GM15510 (cell line): Measurements from ENCODE around the gene TRIO.
A peak's percentile ranks its signal among the peaks of the same experiment; 100 is the strongest.

Experiments
- POLR2A ChIP-seq: IDR thresholded peaks from 3 replicates; pipeline ENCODE4 v1.6.1; 2011; ENCODE audit warnings: borderline replicate concordance; ENCODE audit not compliant: insufficient read length; ENCODE audit errors: extremely low read depth

The TRIO gene

DNA sequence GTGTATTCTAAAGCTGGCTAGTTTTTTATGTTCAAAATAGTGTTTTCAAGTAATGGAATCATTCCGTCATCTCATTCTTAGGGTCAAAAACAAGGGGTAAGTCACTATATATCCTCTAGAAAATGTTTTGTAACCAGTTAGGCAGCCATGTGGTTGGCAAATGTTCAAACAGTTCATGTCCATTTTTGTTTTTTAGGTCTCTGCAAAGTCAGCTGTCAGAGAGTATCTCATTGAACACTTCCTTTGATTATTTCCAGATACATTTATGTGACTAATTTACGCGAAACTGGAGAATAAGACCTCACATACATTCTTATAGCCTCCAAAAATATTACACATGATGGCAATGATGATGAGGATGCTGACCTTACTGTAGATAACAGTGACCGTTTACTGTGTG lies 50.4 kb downstream of the TRIO start:
- no peak for TF ChIP-seq POLR2A

DNA sequence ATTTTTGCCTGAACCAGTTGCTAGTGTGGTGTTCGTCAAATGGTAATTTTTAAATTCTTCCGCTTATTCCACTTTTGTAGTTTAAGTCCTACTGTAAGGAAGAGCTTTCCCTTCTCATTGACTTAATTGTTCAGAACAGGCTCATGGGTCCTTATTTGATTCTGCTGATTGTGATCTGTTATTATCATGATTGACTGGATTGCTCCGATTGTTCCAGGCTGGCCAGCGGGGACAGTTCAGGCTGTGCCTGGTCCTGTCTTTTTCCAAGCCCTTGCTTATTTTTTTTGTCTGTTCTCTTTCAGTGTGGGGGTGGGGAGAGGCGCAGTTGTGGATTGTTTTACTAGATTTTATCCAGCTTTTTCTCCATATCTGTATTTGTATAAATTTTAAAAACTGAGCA lies 52.4 kb downstream of the TRIO start:
- TF ChIP-seq POLR2A: no peak

- no peak for TF ChIP-seq POLR2A
Observed at GRCh38 chr5:14197056-14197455, 53.9 kb downstream of the TRIO start.

DNA sequence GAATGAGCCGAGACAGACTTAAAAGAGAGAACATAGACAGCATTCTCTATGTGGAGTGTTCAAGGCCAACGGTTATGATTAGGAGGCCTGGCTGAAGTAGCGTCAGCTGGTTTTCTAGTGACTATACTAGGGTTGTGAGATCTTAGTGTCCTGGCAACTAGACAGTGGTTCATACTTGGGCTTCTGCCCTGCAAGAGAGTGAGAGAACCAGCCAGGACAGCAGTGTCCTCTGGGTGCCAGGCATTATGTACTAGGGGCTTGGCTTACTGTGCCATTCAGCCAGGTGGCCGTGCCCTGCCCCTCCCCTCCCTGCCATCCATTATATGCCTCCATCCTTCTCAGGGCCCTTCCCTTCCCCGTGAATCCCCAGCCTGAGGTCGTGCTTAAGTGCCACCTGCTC lies 56.8 kb downstream of the TRIO start:
- no peak for TF ChIP-seq POLR2A

GRCh38 chr5:14200312-14200990 lies 57.3 kb downstream of the TRIO start:
- no peak for TF ChIP-seq POLR2A

GRCh38 chr5:14201325-14202045 lies 58.3 kb downstream of the TRIO start:
- no peak for TF ChIP-seq POLR2A

DNA sequence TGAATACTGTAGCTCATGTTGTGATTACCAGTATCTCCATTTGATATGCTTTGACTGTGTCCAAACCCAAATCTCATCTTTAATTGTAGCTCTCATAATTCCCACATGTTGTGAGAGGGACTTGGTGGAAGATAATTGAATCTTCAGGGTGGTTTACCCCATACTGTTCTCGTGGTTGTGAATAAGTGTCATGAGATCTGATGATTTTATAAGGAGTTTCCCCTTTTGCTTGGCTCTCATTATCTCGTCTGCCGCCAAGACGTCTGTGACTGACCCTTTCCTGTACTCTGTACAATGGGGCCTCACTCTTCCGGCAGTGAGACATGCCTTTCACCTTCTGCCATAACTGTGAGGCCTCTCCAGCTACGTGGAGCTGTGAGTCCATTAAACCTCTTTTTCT lies 59.3 kb downstream of the TRIO start:
- no peak for TF ChIP-seq POLR2A

DNA sequence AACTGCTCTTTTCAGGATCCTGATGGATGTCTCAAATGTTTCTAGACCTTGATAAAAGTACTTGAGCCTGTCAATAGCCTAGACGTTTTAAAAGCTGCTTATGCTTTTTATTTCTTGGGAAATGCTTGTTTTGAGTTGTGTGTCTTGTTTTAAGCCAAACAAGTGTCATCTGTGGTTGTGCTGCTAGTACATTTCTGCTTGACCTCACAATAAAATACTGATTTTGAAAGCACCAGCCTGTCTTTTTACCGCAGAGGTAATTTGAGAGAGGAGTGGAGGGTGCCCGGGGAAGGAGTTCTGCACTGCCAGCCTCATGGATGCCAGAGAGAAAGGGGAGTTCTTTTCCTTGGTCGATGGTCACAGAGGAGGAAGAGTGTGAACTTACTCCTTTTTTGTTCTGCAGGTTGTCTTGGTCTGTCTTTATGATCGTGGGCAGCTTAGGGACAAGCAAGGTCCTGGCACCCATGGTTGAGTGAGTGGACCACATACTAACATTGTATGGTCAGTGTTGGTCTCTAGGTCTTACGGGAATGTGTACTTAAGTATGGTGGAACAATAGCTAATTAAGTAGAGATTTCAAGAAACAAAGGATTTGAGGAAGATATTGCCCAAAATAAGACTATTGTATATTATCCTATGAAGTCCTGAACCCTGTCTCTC lies 61.0 kb downstream of the TRIO start:
- no peak for TF ChIP-seq POLR2A

DNA sequence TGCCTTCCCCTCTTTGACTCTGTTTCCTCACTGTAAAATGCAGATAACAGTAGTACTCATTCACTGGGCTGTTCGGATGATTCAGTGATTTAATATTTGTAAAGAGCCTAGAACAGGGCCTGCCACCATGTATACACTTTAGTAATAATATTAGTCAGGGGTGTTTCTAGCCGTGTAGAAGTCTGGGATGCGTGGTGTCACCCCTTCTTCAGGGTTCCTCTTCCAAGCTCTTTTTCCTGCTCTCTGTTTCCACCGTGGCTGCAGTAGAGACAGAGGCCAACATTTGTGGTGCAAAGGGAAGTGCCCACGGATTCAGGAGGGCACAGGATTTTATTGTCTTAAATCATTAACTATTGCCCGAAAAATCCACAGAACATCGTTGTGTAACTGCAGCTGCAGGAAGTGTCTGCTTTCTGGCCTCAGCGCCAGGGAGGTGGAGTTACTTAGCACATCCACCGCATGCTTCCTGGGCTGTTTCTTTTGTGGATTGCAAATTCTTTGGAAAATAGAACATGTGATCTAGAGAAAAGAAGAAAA lies 61.7 kb downstream of the TRIO start:
- TF ChIP-seq POLR2A: no peak

GRCh38 chr5:14206028-14206725 lies 63.0 kb downstream of the TRIO start:
- no peak for TF ChIP-seq POLR2A

- peak; percentile 37 for TF ChIP-seq POLR2A
Observed at GRCh38 chr5:14208071-14209021, 65.2 kb downstream of the TRIO start.

DNA sequence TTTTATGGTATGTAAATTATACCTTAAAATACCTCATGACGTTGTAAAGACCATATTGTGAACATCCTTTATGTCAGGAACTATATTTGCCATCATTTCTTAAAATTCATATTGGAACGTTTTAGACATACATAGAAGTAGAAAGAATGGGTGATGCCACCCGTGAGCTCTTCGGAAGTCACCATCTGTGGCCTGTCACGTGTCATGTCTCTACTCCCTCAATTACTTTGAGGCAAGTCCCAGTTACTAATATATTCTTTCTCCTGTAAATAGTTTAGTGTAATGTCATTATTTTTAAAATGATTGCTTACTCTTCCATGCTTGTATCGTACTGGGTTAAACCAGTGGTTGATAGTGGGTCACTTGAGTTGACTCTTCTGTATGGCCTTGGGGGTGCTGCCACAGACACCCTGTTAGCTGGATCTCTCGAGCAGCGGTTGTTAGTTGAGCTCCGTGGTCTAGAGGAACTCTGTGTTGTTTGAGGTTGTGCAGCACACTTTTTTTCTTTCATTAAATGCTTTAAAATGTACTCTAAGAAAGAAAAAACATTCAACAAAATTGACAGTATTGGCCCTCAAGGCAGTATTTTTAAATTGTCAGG lies 66.2 kb downstream of the TRIO start:
- TF ChIP-seq POLR2A: no peak

- TF ChIP-seq POLR2A: no peak
Observed at GRCh38 chr5:14209836-14210235, 66.7 kb downstream of the TRIO start.
